HCT116 (cell line): ENCODE results near the gene PKNOX2. TPM values are rescaled to one million over a fixed set of nuclear protein-coding genes. Genes with fewer than 3 reads are reported as not detected.

Experiments
- ATAC-seq: fragments of 200-7000 bp; cut with Tn5 transposase; 2 replicates; pipeline ENCODE4 v1.9.1; 2020; ENCODE audit warnings: mild to moderate bottlenecking, moderate library complexity
- BruUV-seq: library from RNA; stranded (reverse); fragments of 400-500 nt; replicated peaks from 2 replicates; lab custom pipeline; 2021; lab: Mats Ljungman, UMichigan
- CTCF ChIA-PET: fragments of 300-600 bp; sonication (Branson Sonifier 250); formaldehyde crosslinking; loops from one replicate; lab custom pipeline; 2021; ENCODE audit warnings: antibody characterized with exemption; lab: Charles Lee
- POLR2A ChIA-PET: fragments of 300-600, 350-600 bp; sonication (Branson Sonifier 250); formaldehyde crosslinking; loops from one replicate; lab custom pipeline; 2021; ENCODE audit warnings: antibody characterized with exemption; lab: Charles Lee
- RAD21 ChIA-PET, 2 experiments: fragments of 300-600 bp; sonication (Branson Sonifier 250); formaldehyde crosslinking; loops; one replicate each; lab custom pipeline; 2023; ENCODE audit warnings: low total read pairs in 2 of 2; ENCODE audit not compliant: uncharacterized antibody in 2 of 2, unreplicated experiment in 2 of 2, low non-redundant PET in 1 of 2; lab: Charles Lee
- DNase-seq: peaks from one replicate; pipeline ENCODE4 v3.0.0-alpha.2; 2010; ENCODE audit warnings: low read depth, low spot score
- H2AFZ ChIP-seq: fragments of 200-600 bp; shearing (Covaris generic), sonication (generic); 2 replicates; pipeline ENCODE4 v1.6.1; 2017; ENCODE audit warnings: low read depth, mixed run types, mixed read lengths, antibody characterized with exemption, low read length; ENCODE audit not compliant: poor library complexity, severe bottlenecking
- H3K27ac ChIP-seq: 2 replicates; pipeline ENCODE4 v1.5.1; 2012; ENCODE audit warnings: low read depth, low read length
- H3K27me3 ChIP-seq: fragments of 200-600 bp; sonication (generic); 2 replicates; pipeline ENCODE4 v1.6.1; 2016; ENCODE audit warnings: mixed run types, low read length, mixed read lengths; ENCODE audit not compliant: insufficient read depth
- H3K36me3 ChIP-seq, 2 experiments: fragments of 200-500 bp in 1 of 2; fragments of 200-600 bp in 1 of 2; sonication (Bioruptor generic) in 1 of 2; sonication (generic) in 1 of 2; 2 replicates each; pipeline versions ENCODE4 v1.5.1 to v1.6.1; 2014 to 2016; ENCODE audit warnings: low read length in 2 of 2, inconsistent platforms in 1 of 2, mixed read lengths in 1 of 2, mixed run types in 1 of 2; ENCODE audit not compliant: insufficient read depth in 2 of 2, control insufficient read depth in 1 of 2
- H3K4me1 ChIP-seq, 2 experiments: fragments of 200-600 bp in 1 of 2; sonication (generic) in 1 of 2; 2 replicates each; pipeline versions ENCODE4 v1.5.1 to v1.6.1; 2012 to 2017; ENCODE audit warnings: low read length in 2 of 2, inconsistent platforms in 1 of 2, mild to moderate bottlenecking in 1 of 2, mixed read lengths in 1 of 2, mixed run types in 1 of 2, moderate library complexity in 1 of 2; ENCODE audit not compliant: insufficient read depth in 2 of 2, control insufficient read depth in 1 of 2
- H3K4me2 ChIP-seq: fragments of 200-600 bp; sonication (generic); 2 replicates; pipeline ENCODE4 v1.6.1; 2017; ENCODE audit warnings: mixed run types, low read length, mixed read lengths
- H3K4me3 ChIP-seq, 2 experiments: fragments of 200-600 bp in 1 of 2; sonication (generic) in 1 of 2; replicated peaks in 1 of 2; 2 replicates each; pipeline ENCODE4 v1.5.1; 2011 to 2016; ENCODE audit warnings: low read length in 2 of 2, control low read depth in 1 of 2, low read depth in 1 of 2, mild to moderate bottlenecking in 1 of 2, mixed read lengths in 1 of 2, mixed run types in 1 of 2
- H3K79me2 ChIP-seq: fragments of 200-600 bp; sonication (generic); 2 replicates; pipeline ENCODE4 v1.6.1; 2017; ENCODE audit warnings: mild to moderate bottlenecking, mixed run types, low read length, moderate library complexity, mixed read lengths; ENCODE audit not compliant: insufficient read depth
- H3K9ac ChIP-seq: fragments of 200-600 bp; sonication (generic); 2 replicates; pipeline ENCODE4 v1.6.1; 2016; ENCODE audit warnings: low read length, mixed read lengths
- H3K9me2 ChIP-seq: fragments of 200-600 bp; sonication (generic), shearing (Covaris generic); 2 replicates; pipeline ENCODE4 v1.6.1; 2017; ENCODE audit warnings: mixed run types, mild to moderate bottlenecking, moderate library complexity; ENCODE audit not compliant: insufficient read depth
- H3K9me3 ChIP-seq, 2 experiments: fragments of 200-500 bp in 1 of 2; fragments of 200-600 bp in 1 of 2; sonication (Bioruptor generic) in 1 of 2; sonication (generic) in 1 of 2; 2 replicates each; pipeline ENCODE4 v1.6.1; 2014 to 2017; ENCODE audit warnings: low read length in 2 of 2, mixed read lengths in 2 of 2, inconsistent platforms in 1 of 2, low read depth in 1 of 2, mild to moderate bottlenecking in 1 of 2, mixed run types in 1 of 2, moderate library complexity in 1 of 2; ENCODE audit not compliant: control insufficient read depth in 1 of 2, insufficient read depth in 1 of 2
- H4K20me1 ChIP-seq: fragments of 200-600 bp; sonication (generic), shearing (Covaris generic); 2 replicates; pipeline ENCODE4 v1.6.1; 2017; ENCODE audit warnings: mixed run types, mild to moderate bottlenecking, moderate library complexity; ENCODE audit not compliant: insufficient read depth
- ATF3 ChIP-seq: IDR thresholded peaks from 2 replicates; pipeline ENCODE4 v1.6.1; 2012
- EZH2phosphoT487 ChIP-seq: fragments of 200-600 bp; IDR thresholded peaks from 2 replicates; pipeline ENCODE4 v1.6.1; 2018; ENCODE audit warnings: antibody characterized with exemption, borderline replicate concordance
- FOSL1 ChIP-seq: IDR thresholded peaks from 2 replicates; pipeline ENCODE4 v1.6.1; 2012; ENCODE audit warnings: low read depth
- JUND ChIP-seq: IDR thresholded peaks from 2 replicates; pipeline ENCODE4 v1.6.1; 2012
- POLR2AphosphoS5 ChIP-seq: IDR thresholded peaks from 2 replicates; pipeline ENCODE4 v1.6.1; 2011; ENCODE audit warnings: mild to moderate bottlenecking, low read depth, low read length, moderate library complexity
- REST ChIP-seq: IDR thresholded peaks from 2 replicates; pipeline ENCODE4 v1.6.1; 2012; ENCODE audit warnings: low read depth
- SIN3A ChIP-seq: IDR thresholded peaks from 2 replicates; pipeline ENCODE4 v1.6.1; 2012; ENCODE audit warnings: low read depth
- TCF7L2 ChIP-seq: IDR thresholded peaks from 2 replicates; pipeline ENCODE4 v1.7.0; 2011; ENCODE audit warnings: borderline replicate concordance, inconsistent platforms; ENCODE audit not compliant: insufficient read depth, insufficient read length; ENCODE audit errors: extremely low read depth
- ZBTB33 ChIP-seq: IDR thresholded peaks from 2 replicates; pipeline ENCODE4 v1.6.1; 2011; ENCODE audit warnings: mild to moderate bottlenecking, low read length, moderate library complexity; ENCODE audit not compliant: insufficient replicate concordance; ENCODE audit errors: extremely low read depth
- intact Hi-C: fragments of 100-400 bp; cut with micrococcal nuclease; formaldehyde crosslinking; loops from 2 replicates; pipeline ENCODE4 v1.10.0; 2022
- total RNA-seq: library from RNA; stranded (reverse); gene quantifications from one replicate; pipeline ENCODE4 v1.2.1, GENCODE V29; 2021; ENCODE audit not compliant: unreplicated experiment

PKNOX2 gene
- total RNA-seq, 1 experiment from 2014 or later = 0.20 TPM

- RAD21 ChIA-PET = no interaction called here
- Histone ChIP-seq H3K36me3 (no peaks in the 10 kb centered on the region), H3K9me3 (no peaks in the 10 kb centered on the region), H3K4me2 (no peak overlapping the region), H3K9ac (no peak overlapping the region), H3K4me3 (no peak overlapping the region), H3K27me3 (no peaks in the 10 kb centered on the region), H3K4me1 (peaks cover 0 to 4% of the 10 kb centered on the region in 2 experiments; a peak in 1 of 4 replicates), H4K20me1 (no peaks in the 10 kb centered on the region), H2AFZ (no peak overlapping the region), H3K9me2 (no peaks in the 10 kb centered on the region), H3K79me2 (no peaks in the 10 kb centered on the region), H3K27ac (no peak overlapping the region)
- CTCF ChIA-PET = no interaction called here
- POLR2A ChIA-PET = no interaction called here
- intact Hi-C loops = no loop called here
- ATAC-seq (no peak), DNase-seq (no peak)
- no peak for TF ChIP-seq FOSL1
- TF ChIP-seq POLR2AphosphoS5 = no peak
- TF ChIP-seq SIN3A = no peak
- no peak for TF ChIP-seq ATF3
- TF ChIP-seq EZH2phosphoT487 = no peak
- no peak for TF ChIP-seq REST
- TF ChIP-seq TCF7L2 = no peak
- TF ChIP-seq ZBTB33 = no peak
- TF ChIP-seq JUND = no peak
- no TSS peak for BruUV-seq
Measured at GRCh38 chr11:125465701-125466100, 301.1 kb downstream of the PKNOX2 start.
